GM19372 (cell line): ENCODE data around the gene PRR22.

ENCODE experiments used
- ATAC-seq: cut with Tn5 transposase; IDR thresholded peaks from one replicate; pipeline ENCODE4 v1.9.1; 2021; ENCODE audit warnings: mild to moderate bottlenecking, low read depth, moderate library complexity; ENCODE audit not compliant: unreplicated experiment

Gene PRR22

GRCh38 chr19:5784581-5785147 is at the start of gene PRR22:
Gene PRR22 (minus strand): TSS chr19:5784746. CDS start chr19:5784660, 86 bp downstream.
- no peak for ATAC-seq

DNA sequence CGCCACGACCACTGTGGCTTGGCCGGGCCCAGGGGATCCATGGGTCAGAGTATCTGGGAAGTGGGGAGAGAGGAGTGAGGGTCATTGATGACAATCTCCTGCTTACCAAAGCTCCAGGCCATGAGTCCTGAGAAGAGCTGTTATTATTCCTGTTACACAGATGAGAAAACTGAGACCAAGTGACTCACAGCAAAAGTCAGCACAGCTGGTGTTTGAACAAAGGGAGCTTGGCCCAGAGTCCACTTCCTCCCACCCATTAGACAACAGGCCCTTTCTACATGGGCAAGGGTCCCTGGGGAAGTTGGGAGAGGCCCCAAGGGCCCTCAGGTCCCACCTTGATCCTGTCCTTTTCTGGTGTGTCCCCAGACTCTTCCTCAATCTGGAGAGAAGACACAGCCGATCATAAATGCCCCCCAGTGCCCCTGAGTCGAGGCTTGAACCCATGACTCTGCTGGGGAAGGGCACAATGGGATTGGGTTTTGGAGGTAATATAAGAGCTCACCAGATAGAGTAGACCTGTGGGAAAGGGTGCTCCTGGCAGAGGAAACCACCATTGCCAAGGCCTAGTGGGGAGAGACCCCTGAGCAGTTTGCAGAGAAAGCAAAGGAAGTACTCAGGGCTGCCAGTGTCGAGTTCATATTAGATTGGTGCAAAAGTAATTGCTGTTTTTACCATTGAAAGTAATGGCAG is 48.1 kb upstream of the PRR22 start:
- ATAC-seq, result no peak

DNA sequence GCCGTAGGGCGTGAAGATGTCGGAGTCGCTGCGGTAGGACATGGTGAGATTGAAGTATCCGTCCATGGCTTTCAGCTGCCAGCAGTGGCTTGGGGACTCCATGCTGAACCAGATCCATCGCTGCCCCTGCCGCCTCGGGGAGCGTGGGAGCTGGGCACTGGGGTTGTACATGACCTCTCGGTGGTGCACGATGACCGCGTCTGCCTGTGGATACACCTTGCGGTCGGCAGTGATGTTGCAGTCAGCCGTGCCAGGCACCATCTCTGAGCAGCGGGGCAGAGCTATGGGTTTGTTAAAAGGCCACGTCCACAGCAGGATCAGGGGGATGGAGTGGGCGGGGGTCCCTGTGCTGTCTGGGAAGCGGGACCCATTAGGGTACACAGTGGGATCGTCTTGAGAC is 47.5 kb upstream of the PRR22 start:
- ATAC-seq, result no peak

- no peak for ATAC-seq
Measured at GRCh38 chr19:5831159-5831558, 46.6 kb upstream of the PRR22 start.

GRCh38 chr19:5829567-5830310 is 45.2 kb upstream of the PRR22 start:
- no peak for ATAC-seq

GRCh38 chr19:5828661-5829566 is 44.4 kb upstream of the PRR22 start:
- ATAC-seq, result no peak

DNA sequence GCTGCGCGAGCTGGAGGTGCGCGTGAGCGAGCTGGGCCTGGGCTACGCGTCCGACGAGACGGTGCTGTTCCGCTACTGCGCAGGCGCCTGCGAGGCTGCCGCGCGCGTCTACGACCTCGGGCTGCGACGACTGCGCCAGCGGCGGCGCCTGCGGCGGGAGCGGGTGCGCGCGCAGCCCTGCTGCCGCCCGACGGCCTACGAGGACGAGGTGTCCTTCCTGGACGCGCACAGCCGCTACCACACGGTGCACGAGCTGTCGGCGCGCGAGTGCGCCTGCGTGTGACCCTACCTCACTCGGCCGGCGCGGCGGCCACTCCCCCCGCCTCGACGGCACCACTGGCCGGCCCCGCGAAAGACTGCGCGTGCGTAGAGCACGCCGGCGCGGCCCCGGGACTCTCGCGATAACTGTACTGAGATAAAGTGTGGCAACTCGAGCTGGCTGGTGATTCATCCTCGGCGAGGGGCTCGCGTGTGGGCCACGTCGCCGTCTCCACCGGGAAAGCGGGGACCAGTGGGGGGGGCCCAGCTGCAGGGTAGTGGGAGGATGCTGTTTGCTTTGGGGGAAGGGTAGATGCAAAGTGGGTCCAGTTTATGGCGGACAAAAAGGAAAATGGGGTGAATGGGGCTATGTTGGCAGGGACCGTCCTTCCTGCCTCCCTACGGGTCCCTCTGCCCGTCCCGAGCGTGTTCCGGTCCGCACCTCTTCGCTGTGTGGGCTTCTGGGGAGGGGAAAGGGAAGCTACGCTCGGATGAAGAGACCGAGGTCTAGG is 43.5 kb upstream of the PRR22 start:
- peak; percentile 66 for ATAC-seq

- no peak for ATAC-seq
Measured at GRCh38 chr19:5827342-5827890, 42.9 kb upstream of the PRR22 start.

- no peak for ATAC-seq
Measured at GRCh38 chr19:5826531-5827341, 42.2 kb upstream of the PRR22 start.

- no peak for ATAC-seq
Measured at GRCh38 chr19:5825178-5825577, 40.6 kb upstream of the PRR22 start.

DNA sequence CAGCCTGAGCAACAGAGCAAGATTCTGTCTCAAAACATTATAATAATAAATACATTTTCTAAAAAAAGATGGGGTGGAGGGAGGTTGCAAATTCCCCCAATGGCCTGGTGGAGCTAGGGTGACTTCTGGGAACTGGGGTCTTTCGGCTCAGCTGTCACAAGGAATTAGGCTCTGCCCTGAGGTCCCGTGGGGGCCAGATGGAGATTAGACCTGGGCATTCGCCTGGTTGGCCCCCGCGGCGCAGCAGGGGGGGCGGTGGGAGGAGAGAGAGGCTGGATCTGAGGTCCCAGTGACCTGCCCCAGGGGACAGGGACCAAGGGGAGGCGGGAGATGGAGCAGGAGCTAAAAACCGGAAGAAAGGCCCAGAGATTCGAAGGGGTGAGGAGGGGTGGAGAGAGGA is 40.2 kb upstream of the PRR22 start:
- ATAC-seq, result no peak

DNA sequence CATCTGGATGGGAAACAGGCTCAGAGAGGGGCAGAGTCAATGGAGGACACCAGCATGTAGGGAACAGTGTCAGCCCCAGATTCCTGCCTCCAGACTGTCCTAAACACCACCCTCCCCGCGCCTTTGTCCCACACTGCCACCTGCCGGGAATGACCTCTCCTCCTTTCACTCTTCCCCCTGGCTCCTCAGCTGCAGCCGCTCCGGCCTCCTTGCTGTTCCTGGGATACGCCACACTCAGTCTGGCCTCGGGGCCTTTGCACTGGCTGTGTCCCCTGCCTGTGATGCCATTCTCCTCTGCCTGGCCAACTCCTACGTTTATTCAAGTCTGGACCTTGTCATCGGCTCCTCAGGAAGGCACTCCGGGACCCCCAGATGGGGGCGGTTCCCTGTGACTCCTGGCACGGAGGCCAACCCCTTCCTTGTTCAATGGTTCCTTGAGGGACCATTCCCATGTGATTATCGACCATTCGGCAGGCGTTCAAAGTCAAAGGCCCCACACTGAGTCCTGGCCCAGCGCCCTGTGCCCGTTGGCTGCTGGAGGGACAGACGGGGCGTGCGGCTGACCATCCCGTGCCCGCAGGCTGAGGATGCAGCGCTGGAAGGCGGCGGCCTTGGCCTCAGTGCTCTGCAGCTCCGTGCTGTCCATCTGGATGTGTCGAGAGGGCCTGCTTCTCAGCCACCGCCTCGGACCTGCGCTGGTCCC is 39.2 kb upstream of the PRR22 start:
- ATAC-seq, result no peak

GRCh38 chr19:5822181-5822844 is 37.8 kb upstream of the PRR22 start:
- ATAC-seq, result no peak

DNA sequence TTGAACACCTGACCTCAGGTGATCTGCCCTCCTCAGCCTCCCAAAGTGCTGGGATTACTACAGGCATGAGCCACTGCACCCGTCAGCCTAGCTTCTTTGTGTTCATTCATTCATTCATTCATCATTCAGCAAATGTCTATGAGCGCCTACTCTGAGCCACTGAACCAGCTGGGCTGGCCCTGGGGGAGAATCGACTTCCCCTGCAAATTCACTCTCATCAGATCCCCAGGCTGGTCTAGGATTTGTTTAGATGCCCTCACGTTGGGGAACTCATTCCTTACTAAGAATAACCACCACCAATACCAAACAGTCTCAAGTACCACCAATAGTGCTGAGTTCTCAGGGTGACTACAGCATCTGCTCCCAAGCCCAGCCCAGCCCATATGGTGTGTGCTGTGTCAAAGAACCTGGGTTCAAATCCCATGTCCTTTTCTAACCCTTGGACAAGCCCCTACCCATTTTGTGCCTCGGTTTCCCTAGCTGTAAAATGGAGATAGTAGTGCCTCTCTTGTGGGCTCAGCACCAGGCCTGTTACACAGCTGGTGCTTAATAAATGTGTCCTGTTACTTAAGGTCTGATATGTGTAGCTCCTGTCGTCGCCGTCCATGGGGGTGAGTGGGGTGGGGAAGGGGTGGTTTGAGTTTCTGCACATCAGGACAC is 37.1 kb upstream of the PRR22 start:
- no peak for ATAC-seq

- ATAC-seq, result no peak
Measured at GRCh38 chr19:5820785-5821184, 36.2 kb upstream of the PRR22 start.

DNA sequence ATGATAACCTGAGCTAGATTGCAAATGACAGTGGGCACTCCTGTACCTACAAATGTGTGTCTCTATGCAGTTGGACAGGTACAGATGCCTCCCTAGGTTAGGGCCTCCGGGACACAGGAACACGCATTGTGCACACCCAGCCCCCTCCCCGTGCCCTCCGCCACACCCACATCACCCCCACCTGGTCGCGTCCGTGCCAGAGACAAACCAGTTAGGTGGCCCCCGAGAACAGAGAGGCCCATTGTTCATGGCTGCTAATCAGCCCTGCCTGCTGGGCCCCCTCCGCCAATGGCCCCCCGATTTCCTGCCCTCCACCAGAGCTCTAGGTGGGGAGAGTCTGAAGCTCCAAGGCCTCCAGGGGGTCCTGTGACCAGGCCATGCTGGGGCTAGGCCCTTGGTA is 34.0 kb upstream of the PRR22 start:
- no peak for ATAC-seq

- ATAC-seq, result no peak
Measured at GRCh38 chr19:5817218-5817617, 32.7 kb upstream of the PRR22 start.
